K562 (cell line): Measurements from ENCODE around the gene DEK. TPM values are rescaled to one million over a fixed set of nuclear protein-coding genes. Genes with fewer than 3 reads are reported as not detected.

Experiments used
- ATAC-seq: fragments of 200-7000 bp; cut with Tn5 transposase; 3 replicates; pipeline ENCODE4 v1.9.1; 2020; ENCODE audit warnings: moderate library complexity
- BruUV-seq: library from RNA; stranded (reverse); fragments of 400-500 nt; replicated peaks from 2 replicates; lab custom pipeline; 2021; lab: Mats Ljungman, UMichigan
- CTCF ChIA-PET: fragments of 300-600 bp; formaldehyde crosslinking; extraction: SDS; loops from one replicate; lab custom pipeline; 2021; ENCODE audit warnings: low intra/inter-chr PET ratio; lab: Yijun Ruan, JAX
- POLR2A ChIA-PET: fragments of 300-600, 350-650 bp; sonication (Branson Sonifier 250); formaldehyde crosslinking; extraction: SDS; loops from one replicate; lab custom pipeline; 2021; ENCODE audit warnings: antibody characterized with exemption, inconsistent platforms; lab: Yijun Ruan, JAX
- DNase-seq, 4 experiments: peaks; one replicate each; pipeline versions ENCODE4 v3.0.0 to v3.0.0-alpha.2; 2011 to 2018; ENCODE audit warnings: low spot score in 3 of 4, mixed read lengths in 3 of 4; ENCODE audit errors: extremely low read depth in 1 of 4
- FAIRE-seq: peaks from 2 replicates; lab custom pipeline; 2011; peaks lifted over from hg19 to GRCh38; lab: Jason Lieb, UNC
- H2AFZ ChIP-seq: 2 replicates; pipeline ENCODE4 v1.6.0; 2011; ENCODE audit warnings: low read depth, low read length, control low read depth, inconsistent platforms
- H3K27ac ChIP-seq: fragments of 200-600 bp; 3 replicates; pipeline ENCODE4 v1.8.0; 2011; ENCODE audit warnings: low read depth, mild to moderate bottlenecking, control low read depth, inconsistent platforms, low read length, moderate library complexity, mixed read lengths; ENCODE audit errors: extremely low read depth
- H3K27me3 ChIP-seq, 2 experiments: fragments of 300-600 bp in 1 of 2; 2 replicates in 1 of 2; 3 replicates in 1 of 2; pipeline versions ENCODE4 v1.6.0 to v1.8.0; 2011; ENCODE audit warnings: inconsistent platforms in 2 of 2, low read length in 2 of 2, mild to moderate bottlenecking in 1 of 2, mixed read lengths in 1 of 2, moderate library complexity in 1 of 2; ENCODE audit not compliant: control insufficient read depth in 2 of 2, insufficient read depth in 2 of 2
- H3K36me3 ChIP-seq: fragments of 300-600 bp; 3 replicates; pipeline ENCODE4 v1.8.0; 2011; ENCODE audit warnings: mild to moderate bottlenecking, low read length, inconsistent platforms; ENCODE audit not compliant: control insufficient read depth, insufficient read depth
- H3K4me1 ChIP-seq, 2 experiments: fragments of 200-600 bp in 1 of 2; replicated peaks in 1 of 2; 2 replicates in 1 of 2; 3 replicates in 1 of 2; pipeline versions ENCODE4 v1.5.1 to v1.8.0; 2011; ENCODE audit warnings: inconsistent platforms in 2 of 2, low read length in 2 of 2, mild to moderate bottlenecking in 1 of 2, mixed read lengths in 1 of 2, moderate library complexity in 1 of 2; ENCODE audit not compliant: control insufficient read depth in 2 of 2, insufficient read depth in 2 of 2
- H3K4me2 ChIP-seq: 2 replicates; pipeline ENCODE4 v1.6.1; 2011; ENCODE audit warnings: low read length, control low read depth, inconsistent platforms, mixed read lengths; ENCODE audit not compliant: insufficient read depth
- H3K4me3 ChIP-seq: fragments of 200-600 bp; sonication (generic), shearing (Covaris generic); 2 replicates; pipeline ENCODE4 v1.5.1; 2016; ENCODE audit warnings: control low read depth, inconsistent platforms
- H3K79me2 ChIP-seq: fragments of 200-600 bp; 3 replicates; pipeline ENCODE4 v1.8.0; 2011; ENCODE audit warnings: low read length, inconsistent platforms; ENCODE audit not compliant: control insufficient read depth, insufficient read depth
- H3K9ac ChIP-seq, 2 experiments: 2 replicates each; pipeline versions ENCODE4 v1.6.0 to v1.6.1; 2011; ENCODE audit warnings: low read depth in 2 of 2, low read length in 2 of 2, control low read depth in 1 of 2, inconsistent platforms in 1 of 2, mild to moderate bottlenecking in 1 of 2, mixed read lengths in 1 of 2; ENCODE audit not compliant: insufficient read depth in 1 of 2
- H3K9me1 ChIP-seq: one replicate; pipeline ENCODE4 v1.6.0; 2011; ENCODE audit warnings: inconsistent platforms, mild to moderate bottlenecking, low read length, moderate library complexity; ENCODE audit not compliant: control insufficient read depth, insufficient read depth
- H3K9me3 ChIP-seq: replicated peaks from 2 replicates; pipeline ENCODE4 v1.5.1; 2011; ENCODE audit warnings: low read depth, low read length, inconsistent platforms; ENCODE audit not compliant: control insufficient read depth, insufficient read depth
- H4K20me1 ChIP-seq: replicated peaks from 2 replicates; pipeline ENCODE4 v1.6.1; 2011; ENCODE audit warnings: low read length, inconsistent platforms, mixed read lengths; ENCODE audit not compliant: control insufficient read depth, insufficient read depth
- CBX1 ChIP-seq: sonication (generic); IDR thresholded peaks from 2 replicates; pipeline ENCODE4 v1.6.1; 2016; ENCODE audit warnings: antibody characterized with exemption, low read depth, mild to moderate bottlenecking
- CEBPG ChIP-seq, 3 experiments: fragments of 200-800 bp in 1 of 3; sonication (Bioruptor generic) in 1 of 3; sonication (generic) in 1 of 3; formaldehyde crosslinking in 1 of 3; IDR thresholded peaks in 2 of 3; conservative IDR thresholded peaks in 1 of 3; 2 replicates each; pipeline versions ENCODE4 v1.6.1 to v1.8.0; 2016 to 2022; ENCODE audit warnings: missing compliant biosample characterization in 2 of 3, missing genetic modification characterization in 2 of 3, mild to moderate bottlenecking in 1 of 3, missing genetic modification reagents in 1 of 3
- E2F3 ChIP-seq: fragments of 250-450 bp; sonication (Bioruptor Pico); IDR thresholded peaks from 2 replicates; pipeline ENCODE4 v1.4.0; 2020; ENCODE audit warnings: mild to moderate bottlenecking
- ETS2 ChIP-seq: IDR thresholded peaks from 2 replicates; pipeline ENCODE4 v1.6.1; 2016; ENCODE audit warnings: borderline replicate concordance, missing genetic modification characterization, mild to moderate bottlenecking, moderate library complexity, missing compliant biosample characterization; ENCODE audit not compliant: poor library complexity, severe bottlenecking
- GATA2 ChIP-seq: sonication (generic); formaldehyde crosslinking; IDR thresholded peaks from 2 replicates; pipeline ENCODE4 v1.4.0; 2020; ENCODE audit warnings: mild to moderate bottlenecking, missing genetic modification reagents
- HBP1 ChIP-seq: fragments of 450-650 bp; formaldehyde crosslinking; IDR thresholded peaks from 2 replicates; pipeline ENCODE4 v1.4.0; 2022; ENCODE audit warnings: missing genetic modification characterization
- MECOM ChIP-seq: fragments of 250-450 bp; sonication (Bioruptor Pico); IDR thresholded peaks from 2 replicates; pipeline ENCODE4 v1.8.0; 2022; ENCODE audit warnings: inconsistent platforms
- NFIC ChIP-seq: fragments of 450-650 bp; IDR thresholded peaks from 2 replicates; pipeline ENCODE4 v1.6.1; 2017; ENCODE audit warnings: mild to moderate bottlenecking, inconsistent platforms
- NR3C1 ChIP-seq: sonication (generic); formaldehyde crosslinking; IDR thresholded peaks from 2 replicates; pipeline ENCODE4 v1.8.1; 2022; ENCODE audit warnings: missing genetic modification reagents
- NRF1 ChIP-seq, 2 experiments: fragments of 450-650 bp; IDR thresholded peaks in 1 of 2; conservative IDR thresholded peaks in 1 of 2; 2 replicates each; pipeline ENCODE4 v1.6.1; 2014; ENCODE audit warnings: mild to moderate bottlenecking in 2 of 2
- POLR2AphosphoS5 ChIP-seq: IDR thresholded peaks from 2 replicates; pipeline ENCODE4 v1.6.1; 2011; ENCODE audit warnings: mild to moderate bottlenecking, low read depth, low read length, moderate library complexity; ENCODE audit not compliant: control insufficient read depth, insufficient read depth
- SMAD4 ChIP-seq: fragments of 250-450 bp; sonication (Bioruptor Pico); conservative IDR thresholded peaks from 2 replicates; pipeline ENCODE4 v1.8.0; 2021; ENCODE audit warnings: inconsistent platforms, mild to moderate bottlenecking, moderate library complexity
- SNAPC5 ChIP-seq: fragments of 250-450 bp; sonication (Bioruptor Pico); IDR thresholded peaks from 2 replicates; pipeline ENCODE4 v1.8.0; 2021; ENCODE audit warnings: moderate library complexity, mild to moderate bottlenecking, inconsistent platforms
- TRIM28 ChIP-seq: fragments of 450-650 bp; IDR thresholded peaks from 2 replicates; pipeline ENCODE4 v1.6.1; 2017
- ZBED1 ChIP-seq: IDR thresholded peaks from 2 replicates; pipeline ENCODE4 v1.6.1; 2014
- ZBTB34 ChIP-seq: fragments of 250-450 bp; sonication (Bioruptor Pico); IDR thresholded peaks from 2 replicates; pipeline ENCODE4 v1.8.0; 2021; ENCODE audit warnings: mild to moderate bottlenecking, moderate library complexity
- ZNF143 ChIP-seq: sonication (generic); formaldehyde crosslinking; IDR thresholded peaks from 2 replicates; pipeline ENCODE4 v1.9.0; 2022; ENCODE audit warnings: mild to moderate bottlenecking, missing genetic modification reagents
- ZSCAN32 ChIP-seq: fragments of 450-650 bp; formaldehyde crosslinking; IDR thresholded peaks from 2 replicates; pipeline ENCODE4 v1.4.0; 2020; ENCODE audit warnings: mild to moderate bottlenecking, moderate library complexity
- WGBS: fragments of 100-300 bp; shearing (Covaris generic); methylation state at CpG from one replicate; pipeline ENCODE4 v1.1.6; 2016; ENCODE audit warnings: low coverage, mixed read lengths; ENCODE audit not compliant: insufficient coverage; ENCODE audit errors: missing lambda C conversion rate; 5-methylcytosine and 5-hydroxymethylcytosine counted together
- in situ Hi-C: fragments of 300-500 bp; cut with MboI; formaldehyde crosslinking; loops from 4 replicates; pipeline ENCODE4 v1.15.0; 2018; ENCODE audit warnings: inconsistent platforms, mixed read lengths
- intact Hi-C: fragments of 100-400 bp; cut with micrococcal nuclease; formaldehyde crosslinking; loops from 2 replicates; pipeline ENCODE4 v1.14.2; 2022
- polyA plus RNA-seq, 8 experiments: library from polyadenylated mRNA; depleted of rRNA in 4 of 8; stranded (reverse) in 5 of 8; unstranded in 3 of 8; fragments of >200 nt; fragmentation: Nextera tagmentation in 2 of 8; fragmentation: Illumina TruSeq in 1 of 8; extraction: Ambion mirVana in 2 of 8; extraction: Trizol in 1 of 8; gene quantifications; 2 replicates each; pipeline versions ENCODE4 v1.2.1 to v1.2.3, GENCODE V29; 2011 to 2014; ENCODE audit warnings: inconsistent platforms in 1 of 8, missing spikeins in 1 of 8
- total RNA-seq, 7 experiments: library from RNA; depleted of rRNA in 6 of 7; stranded (reverse); fragments of >200 nt in 6 of 7; fragmentation: Illumina TruSeq in 2 of 7; extraction: Trizol in 2 of 7; gene quantifications; 2 replicates each; pipeline versions ENCODE4 v1.2.1 to v1.2.3, GENCODE V29; 2011 to 2021; ENCODE audit warnings: low replicate concordance in 1 of 7

The DEK gene
- total and polyA plus RNA-seq, 9 of the 15 experiments (the other 6 are each of a cell fraction or from before 2014, with no cell fraction given): 82.3 to 338 (median 184) TPM

GRCh38 chr6:18276610-18277236 lies 12.4 kb upstream of the DEK start:
- intact Hi-C loops: no loop called here
- no peaks in the 10 kb centered on the region for H4K20me1 ChIP-seq
- H3K4me2 ChIP-seq: no peak overlapping the region
- no peaks in the 10 kb centered on the region for H3K9me3 ChIP-seq
- FAIRE-seq: no peak
- no peak overlapping the region for H3K27ac ChIP-seq
- peaks cover 30 to 32% of the 10 kb centered on the region in 2 experiments for H3K27me3 ChIP-seq
- peaks cover 0 to 8% of the 10 kb centered on the region in 2 experiments; a peak in 2 of 5 replicates for H3K4me1 ChIP-seq
- no peak overlapping the region for H3K4me3 ChIP-seq
- no peak for DNase-seq
- no peak overlapping the region for H2AFZ ChIP-seq
- no peaks in the 10 kb centered on the region for H3K9me1 ChIP-seq
- ATAC-seq: no peak
- WGBS: 21% methylated on average over 12 of the region's 12 CpGs
- H3K79me2 ChIP-seq: no peaks in the 10 kb centered on the region
- ChIA-PET CTCF (no interaction called here), POLR2A (interaction anchor here (0.8 to 1.4 kb wide), 2 partner anchors 9 to 66 kb away, joined by 5 to 7 read pairs; no protein-coding TSS in a partner anchor)
- in situ Hi-C loops: no loop called here
- no TSS peak for BruUV-seq
- H3K36me3 ChIP-seq: no peaks in the 10 kb centered on the region
- TF ChIP-seq NFIC (no peak), CEBPG (CRISPR knock-in tag; IDR thresholded peaks at IDR 0.05) (no peak), CEBPG (tag; conservative IDR thresholded peaks at IDR 0.05 in 1 of 2, IDR thresholded peaks at IDR 0.05 in 1 of 2) (no peak), ZNF143 (CRISPR knock-in tag) (no peak), SMAD4 (CRISPR knock-in tag) (no peak), MECOM (CRISPR knock-in tag) (no peak), HBP1 (CRISPR knock-in tag) (no peak), GATA2 (CRISPR knock-in tag) (no peak), E2F3 (CRISPR knock-in tag) (no peak), SNAPC5 (CRISPR knock-in tag) (no peak), ZSCAN32 (no peak), NRF1 (conservative IDR thresholded peaks at IDR 0.05 in 1 of 2, IDR thresholded peaks at IDR 0.05 in 1 of 2) (no peak), ZBTB34 (CRISPR knock-in tag) (no peak), CBX1 (no peak), POLR2AphosphoS5 (no peak), NR3C1 (no peak), TRIM28 (no peak), ETS2 (tag) (no peak), ZBED1 (no peak)
- no peak overlapping the region for H3K9ac ChIP-seq
